Stimulated activated CD8-positive, alpha-beta memory T cell treated with anti-CD3 and anti-CD28 coated beads, Interleukin-12 subunit alpha, Interleukin-12 subunit beta, amount 100 ng/mL, for 4 hours (primary cell): ENCODE results near the gene KREMEN1.
A peak's percentile ranks its signal among the peaks of the same experiment; 100 is the strongest.
"Not testable (repeated sequence)": the region's sequence is repeated elsewhere in the genome, so short reads cannot be mapped to it uniquely, and the experiment has no call there.

Experiments used
- DNase-seq: peaks from one replicate; pipeline ENCODE4 v3.0.0-alpha.2; 2020; ENCODE audit warnings: low read depth

The KREMEN1 gene, protein sequence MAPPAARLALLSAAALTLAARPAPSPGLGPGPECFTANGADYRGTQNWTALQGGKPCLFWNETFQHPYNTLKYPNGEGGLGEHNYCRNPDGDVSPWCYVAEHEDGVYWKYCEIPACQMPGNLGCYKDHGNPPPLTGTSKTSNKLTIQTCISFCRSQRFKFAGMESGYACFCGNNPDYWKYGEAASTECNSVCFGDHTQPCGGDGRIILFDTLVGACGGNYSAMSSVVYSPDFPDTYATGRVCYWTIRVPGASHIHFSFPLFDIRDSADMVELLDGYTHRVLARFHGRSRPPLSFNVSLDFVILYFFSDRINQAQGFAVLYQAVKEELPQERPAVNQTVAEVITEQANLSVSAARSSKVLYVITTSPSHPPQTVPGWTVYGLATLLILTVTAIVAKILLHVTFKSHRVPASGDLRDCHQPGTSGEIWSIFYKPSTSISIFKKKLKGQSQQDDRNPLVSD

DNA sequence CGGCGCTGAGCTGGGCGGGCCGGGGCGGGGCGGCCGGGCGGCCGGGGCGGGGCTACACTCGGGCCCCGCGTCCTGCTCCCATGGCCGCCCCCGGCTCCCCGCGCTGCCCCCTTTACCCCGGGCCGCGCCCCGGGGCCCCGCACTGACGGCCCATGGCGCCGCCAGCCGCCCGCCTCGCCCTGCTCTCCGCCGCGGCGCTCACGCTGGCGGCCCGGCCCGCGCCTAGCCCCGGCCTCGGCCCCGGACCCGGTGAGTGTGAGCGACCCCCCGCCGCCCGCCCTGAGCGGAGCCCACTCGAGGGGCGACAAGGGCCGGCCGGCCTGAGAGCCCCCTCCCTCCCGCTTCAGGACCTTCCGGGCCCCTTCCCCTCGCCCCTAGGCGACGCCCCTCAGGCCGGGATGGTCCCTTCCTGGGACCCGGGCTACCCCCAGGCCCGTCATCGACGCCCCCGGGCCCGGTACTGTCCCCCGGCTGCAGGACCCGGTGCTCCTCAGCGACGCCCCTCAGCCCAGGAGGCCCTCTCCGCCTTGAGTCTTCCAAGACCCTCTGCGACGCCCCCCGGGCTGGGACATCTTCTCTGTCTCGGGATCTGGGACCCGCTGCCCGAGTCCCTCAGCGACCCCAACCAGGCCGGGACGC is at the start of gene KREMEN1:
Gene KREMEN1, plus strand, starts transcription at position 57 of the 639 bp plus-strand sequence. Its CDS starts 96 bp downstream, at position 153.
- DNase-seq: no peak

DNA sequence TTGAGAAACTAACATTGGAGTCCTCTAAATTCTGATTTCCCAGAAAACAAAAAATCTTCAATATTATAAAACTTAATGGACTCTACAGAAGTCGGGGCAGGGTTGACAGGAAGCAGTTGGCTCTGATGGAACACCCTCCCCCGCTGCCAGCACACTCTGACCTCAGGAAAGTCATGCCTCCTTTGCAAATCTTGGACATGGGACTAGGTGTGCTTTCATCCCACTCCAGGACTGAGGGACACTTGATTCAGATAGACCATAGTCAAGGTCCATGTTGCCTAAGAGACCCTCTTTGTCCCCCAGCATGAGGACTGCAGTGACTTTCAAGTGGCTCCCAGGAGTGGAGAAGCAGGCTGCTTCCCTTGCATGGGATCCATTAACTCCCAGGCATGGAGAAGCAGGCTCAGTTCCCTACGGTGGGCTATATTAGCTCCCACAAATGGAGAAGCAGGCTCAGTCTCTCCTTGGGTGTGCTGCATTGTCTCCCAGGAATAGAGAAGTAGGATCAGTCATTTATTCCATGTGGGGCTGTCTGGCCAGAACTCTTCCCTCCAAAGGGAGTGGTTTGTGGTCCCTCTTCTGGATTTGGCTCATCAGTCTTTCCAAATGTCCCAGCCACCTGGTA is 49.6 kb upstream of the KREMEN1 start:
- no peak for DNase-seq

DNA sequence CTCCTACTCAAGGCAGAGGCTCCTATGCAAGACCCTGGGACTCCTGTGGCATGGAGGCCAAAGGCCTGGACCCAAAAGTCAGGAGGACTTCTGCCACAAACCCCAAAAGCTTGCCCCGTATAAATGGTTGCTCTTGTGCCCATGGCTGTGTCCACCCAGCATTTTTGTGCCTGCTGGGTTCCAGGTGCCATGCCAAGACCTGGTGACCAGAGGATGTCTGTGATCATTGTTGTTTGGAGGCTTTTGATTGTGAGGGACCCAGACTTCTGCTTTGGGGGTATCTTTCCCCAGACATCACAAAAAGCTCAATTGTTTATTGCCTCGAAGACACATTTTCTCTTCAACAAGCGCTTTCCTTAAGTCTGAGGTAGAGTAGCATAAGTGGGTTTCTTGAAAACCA is 46.3 kb upstream of the KREMEN1 start:
- no peak for DNase-seq

DNA sequence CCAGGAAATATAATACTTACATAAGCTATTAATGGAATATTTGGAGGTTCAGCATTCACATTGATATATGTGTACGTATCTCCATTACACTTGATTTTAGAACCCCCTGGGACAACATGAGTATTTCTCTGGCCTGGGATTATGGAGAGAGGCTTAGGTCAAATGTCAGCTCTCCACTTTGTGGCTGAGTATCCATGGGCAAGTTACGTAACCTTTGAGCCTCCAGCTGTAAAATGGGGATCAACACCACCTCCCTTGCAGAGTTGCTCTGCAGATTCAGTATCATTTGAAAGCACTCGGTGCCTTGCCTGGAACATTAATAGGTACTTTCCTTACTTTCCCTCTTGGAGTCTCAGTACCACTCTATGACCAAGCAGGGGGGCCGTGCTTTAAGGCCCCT is 44.4 kb upstream of the KREMEN1 start:
- DNase-seq: no peak

DNA sequence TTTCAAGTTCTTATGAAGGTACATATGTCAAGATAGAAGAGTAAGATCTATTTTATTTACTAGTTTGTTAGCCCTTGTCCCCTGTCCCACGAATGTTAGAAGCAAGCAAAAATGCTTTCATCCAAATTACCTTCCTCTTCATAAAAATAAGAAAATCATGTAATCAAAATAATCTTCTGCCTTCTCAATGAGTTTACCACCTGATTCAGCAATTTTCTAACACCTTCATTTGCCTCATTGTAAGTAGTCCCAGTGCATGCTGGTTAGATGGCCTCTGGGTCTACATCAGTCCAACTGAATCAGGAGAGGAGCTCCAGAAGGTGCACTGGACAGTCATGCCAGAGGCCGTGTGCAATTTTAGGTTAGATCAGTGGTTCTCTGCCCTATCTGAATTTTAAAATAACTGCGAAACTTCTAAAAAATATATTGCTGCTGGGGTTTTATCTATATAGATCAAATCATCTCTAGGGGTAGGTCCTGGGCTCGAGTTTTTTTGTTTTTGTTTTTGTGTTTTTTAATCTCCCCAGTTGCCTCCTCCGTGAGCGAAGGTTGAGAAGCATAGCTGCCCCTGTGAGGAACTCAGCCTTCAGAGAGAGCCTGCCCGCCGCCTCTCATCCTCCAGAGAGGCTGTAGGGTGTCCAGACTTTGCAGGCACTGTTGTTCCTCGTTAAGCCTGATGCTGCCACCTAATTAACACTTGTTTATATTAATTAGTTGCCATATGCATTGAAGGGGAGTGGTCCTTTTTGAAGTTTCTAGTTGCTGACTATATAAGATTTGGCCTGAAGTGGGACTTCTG is 43.4 kb upstream of the KREMEN1 start:
- no peak for DNase-seq

DNA sequence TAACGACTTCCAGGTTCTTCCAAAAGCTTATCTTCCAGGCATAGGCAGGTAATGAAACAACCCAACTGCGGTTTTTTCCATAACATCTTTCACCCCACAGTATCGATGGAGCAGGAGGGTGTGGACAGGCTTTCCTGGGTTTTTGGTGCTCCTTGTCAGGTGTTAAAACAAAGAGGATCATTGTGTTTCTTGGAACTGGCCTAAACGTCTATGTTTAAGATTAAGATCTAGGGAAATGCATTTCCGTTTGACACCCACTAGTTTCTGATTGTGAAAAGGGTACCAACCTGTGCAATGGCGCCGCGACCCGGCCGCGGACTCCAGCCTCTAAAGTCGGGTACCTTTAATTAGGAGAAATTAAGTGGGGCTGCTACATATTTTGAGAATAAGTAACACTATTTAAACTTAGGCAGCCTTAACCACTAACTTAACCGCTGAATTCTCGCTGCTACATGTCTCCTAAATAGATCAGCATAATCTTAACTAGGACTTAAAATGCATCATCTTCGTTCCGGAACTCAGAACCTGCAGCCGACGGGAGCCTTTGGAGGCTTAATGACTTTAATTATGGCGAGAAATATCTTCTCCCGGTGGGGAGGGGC is 42.7 kb upstream of the KREMEN1 start:
- DNase-seq: no peak

DNA sequence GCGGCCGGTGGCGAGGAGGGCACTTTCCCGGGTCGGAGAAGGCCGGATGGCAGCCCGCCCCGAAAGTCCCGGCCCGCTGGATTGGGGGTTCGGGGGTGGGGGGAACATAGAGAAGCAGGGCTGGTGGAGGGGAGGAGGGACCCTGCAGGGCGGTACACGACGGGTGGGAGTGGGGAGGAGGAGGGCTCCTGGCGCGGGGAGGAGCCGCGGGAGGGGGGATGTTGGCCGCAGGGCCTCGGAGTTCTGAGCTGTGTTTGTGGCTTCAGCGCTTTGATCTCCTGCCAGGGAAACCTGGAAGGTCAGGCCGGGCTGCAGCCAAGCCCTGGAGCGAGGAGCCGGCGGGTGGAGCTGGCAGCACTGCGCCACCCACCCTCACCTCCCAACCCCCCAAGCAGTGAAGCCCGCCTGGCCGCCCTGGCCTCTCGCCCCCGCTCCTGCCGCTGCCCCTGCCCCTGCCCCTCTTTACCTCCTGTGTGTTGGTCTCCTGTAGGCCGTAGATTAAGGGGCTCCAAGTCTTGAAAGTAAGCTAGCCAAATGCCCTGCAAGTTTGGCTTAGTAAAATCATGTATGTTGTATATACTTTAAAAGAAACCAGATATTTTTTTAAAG is 42.1 kb upstream of the KREMEN1 start:
- no peak for DNase-seq

DNA sequence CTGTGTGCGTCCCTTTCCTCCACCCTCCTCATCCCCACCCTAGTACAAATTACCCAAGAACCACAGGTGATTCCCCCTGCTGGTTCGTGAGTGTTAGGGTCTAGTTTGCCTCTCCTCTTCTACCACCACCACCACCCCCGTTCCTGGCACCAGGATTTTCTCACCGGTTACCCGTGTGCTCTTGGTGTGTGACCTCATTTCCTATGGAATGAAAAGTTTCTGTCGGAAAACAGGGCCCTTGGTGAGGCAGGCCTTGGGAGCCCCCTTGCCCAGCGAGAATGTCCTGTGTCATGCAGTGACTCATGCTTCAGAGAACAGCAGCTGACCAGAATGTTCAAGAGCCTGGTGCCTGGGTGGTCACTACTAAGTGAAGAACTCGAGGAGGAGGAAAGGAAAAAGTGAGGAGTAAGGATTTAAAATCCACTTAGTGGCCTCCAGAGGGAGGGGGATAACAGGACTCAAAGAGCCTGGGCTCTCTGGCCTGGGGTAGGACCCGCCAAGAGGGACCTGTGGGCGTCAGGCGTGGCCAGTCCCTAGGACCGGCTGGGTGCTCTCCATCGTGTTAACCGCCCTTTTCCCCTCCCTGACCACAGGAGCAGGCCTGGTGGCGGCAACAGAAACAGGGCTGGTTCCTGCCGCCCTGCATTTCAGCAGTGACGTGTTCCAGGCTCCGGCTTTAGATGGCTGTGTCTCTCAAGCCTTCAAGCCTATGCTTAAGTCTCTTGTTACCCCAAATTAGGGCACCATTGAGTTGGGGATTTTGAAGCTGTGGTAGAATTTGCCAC is 41.4 kb upstream of the KREMEN1 start:
- no peak for DNase-seq

DNA sequence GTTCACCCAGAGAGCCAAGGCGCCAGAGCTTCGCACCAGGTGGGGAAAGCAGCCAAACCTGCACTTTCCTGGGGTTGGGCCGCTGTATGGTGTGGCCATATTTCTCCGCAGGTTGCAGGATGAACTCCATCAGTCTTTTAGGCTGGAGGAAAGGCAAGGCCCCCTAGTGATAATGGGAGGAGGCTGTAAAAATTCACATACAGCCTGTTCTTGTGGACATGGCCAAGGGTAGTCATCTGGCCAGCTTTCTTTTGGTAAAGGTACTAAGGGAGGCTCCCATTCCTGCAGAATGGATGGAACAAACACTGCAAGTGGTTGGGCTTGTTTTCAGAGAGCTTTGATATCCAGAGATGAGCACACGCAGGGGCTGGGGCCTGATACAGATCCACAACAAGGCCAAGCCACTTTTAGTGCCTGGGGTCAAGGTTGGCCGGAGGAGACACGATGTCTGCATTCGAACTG is 40.8 kb upstream of the KREMEN1 start:
- no peak for DNase-seq

DNA sequence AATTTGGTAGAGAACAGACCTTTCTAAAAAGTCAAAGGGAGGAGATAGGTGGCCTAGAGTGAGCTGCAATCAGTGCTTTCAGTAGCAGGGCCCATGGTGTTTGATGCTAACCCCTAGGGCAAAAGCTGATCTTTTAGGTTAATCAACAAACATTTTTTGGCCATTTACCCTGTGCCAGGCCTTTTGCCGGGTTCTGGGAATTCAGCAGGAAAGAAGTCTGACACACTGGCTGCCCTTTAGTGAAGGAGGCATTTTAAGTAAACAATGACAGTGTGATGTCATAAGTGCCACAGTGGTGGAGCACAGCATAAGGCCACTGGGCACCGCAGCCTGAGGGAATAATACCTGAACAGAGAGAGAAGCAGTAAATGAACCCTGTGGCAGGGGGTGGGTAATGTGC is 40.3 kb upstream of the KREMEN1 start:
- no peak for DNase-seq

DNA sequence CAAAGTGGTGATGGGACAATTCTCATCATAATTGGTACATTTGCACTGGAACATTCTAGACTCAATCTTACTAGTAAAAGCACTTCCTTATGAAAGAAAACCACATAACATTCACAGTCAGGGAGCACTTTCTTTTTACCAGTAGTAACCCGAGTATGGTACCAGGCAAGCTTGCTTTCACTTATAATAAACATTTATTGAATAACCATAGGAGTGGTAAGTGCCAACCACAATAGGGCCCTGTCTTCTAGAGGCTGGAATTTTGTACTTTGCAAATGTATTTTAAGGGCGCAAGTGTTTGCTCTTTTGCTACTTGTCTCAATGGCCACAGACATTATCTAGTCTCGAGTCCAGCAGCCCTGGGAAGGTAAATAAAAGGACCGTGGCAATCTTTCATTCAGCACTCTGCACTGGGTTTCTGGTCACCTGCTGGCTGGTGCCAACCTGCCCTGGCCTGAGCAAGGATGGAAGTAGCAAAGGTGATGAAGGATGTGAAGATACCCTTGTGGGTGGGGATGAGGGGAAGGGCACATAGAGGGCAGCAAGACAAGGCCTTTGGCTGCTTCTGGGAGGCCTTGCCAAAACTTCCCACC is 35.4 kb upstream of the KREMEN1 start:
- no peak for DNase-seq

DNA sequence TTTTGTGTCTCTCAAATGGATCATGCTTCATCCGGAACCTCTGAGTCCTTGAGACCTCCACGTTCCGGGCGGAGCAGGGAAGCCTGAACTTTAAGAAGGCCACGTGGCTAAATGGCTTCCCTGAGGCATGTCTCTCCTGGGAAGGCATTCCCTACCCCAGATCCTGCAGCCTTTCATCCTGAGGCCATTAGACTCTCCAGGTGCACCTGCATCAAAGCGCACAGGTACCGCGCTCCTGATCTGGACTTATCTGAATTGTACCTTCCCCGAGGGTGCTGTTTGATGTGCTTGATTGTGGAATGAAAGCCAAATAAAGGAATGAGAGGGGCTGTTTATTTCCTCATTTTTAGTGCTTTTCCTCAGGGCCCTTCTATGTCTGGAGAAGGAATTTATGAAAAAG is 33.7 kb upstream of the KREMEN1 start:
- no peak for DNase-seq

DNA sequence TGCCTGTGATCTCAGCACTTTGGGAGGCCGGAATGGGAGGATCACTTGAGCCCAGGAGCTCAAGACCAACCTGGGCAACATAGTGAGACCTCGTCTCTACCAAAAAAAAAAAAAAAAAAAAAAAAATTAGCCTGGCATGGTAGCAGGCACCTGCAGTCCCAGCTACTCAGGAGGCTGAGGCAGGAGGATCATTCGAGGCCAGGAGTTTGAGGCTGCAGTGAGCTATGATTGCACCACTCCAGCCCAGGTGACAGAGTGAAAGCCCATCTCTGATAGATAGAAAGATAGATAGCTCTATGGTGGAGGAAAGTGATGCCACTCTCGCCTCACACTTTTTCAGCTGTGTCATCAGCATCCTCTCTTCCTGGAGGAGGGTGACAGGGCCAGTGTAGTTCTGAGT is 33.2 kb upstream of the KREMEN1 start:
- DNase-seq: not testable (repeated sequence)

DNA sequence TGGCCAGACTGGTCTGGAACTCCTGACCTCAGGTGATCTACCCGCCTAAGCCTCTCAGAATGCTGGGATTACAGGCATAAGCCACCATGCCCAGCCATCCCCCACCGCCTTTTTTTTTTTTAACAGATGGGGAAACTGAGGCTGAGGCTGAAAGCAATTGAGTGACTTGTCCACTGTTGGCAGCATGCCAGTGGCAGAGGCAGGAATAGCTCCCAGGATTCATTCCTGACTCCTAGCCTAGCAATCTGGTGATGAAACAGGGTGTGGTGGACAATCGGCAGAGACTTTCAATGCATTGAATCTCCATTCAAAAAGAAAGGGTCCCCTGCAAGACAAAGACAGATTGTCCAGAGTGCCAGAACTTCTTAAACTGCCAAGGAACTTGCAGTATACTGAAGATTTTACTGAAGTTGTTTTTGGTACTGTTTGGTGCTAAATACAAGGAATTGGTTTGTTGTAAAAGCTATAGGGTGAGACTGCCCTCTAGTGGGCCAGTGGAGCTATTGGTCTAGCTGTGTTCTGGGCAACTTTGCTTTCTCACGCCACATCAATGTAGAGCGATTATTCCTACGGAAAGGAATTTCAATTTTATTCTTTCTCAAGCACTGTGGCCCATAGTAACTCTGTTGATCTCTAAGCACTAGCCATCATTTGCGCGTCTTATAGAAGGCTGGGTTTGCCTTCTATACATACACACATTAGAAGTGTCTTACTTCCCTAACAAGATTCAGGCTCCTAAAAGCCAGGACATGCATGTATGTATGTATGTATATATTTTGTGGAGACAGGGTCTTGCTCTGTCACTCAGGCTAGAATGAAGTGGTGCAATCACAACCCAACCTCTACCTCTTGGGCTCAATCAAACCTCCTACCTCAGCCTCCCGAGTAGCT is 32.2 kb upstream of the KREMEN1 start:
- peak; percentile 17 for DNase-seq

DNA sequence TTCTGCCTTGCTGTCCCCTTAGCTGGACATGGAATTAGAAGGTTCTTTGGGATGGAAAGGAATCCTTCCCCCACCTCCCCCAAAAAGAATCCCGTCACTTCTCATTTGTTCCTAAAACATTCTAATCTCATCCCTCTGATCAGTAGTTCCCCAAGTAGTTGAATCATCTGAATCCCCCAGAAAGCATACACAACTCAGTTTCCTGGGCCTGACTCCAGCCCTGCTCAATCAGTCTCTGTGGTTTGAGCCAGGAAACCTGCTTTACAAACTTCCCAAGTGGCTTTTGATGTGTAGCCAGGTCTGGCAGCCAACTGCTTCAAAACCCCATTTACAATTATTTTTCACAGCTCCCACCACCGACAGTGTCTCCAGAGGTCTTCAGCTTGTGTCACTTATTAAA is 31.4 kb upstream of the KREMEN1 start:
- no peak for DNase-seq

DNA sequence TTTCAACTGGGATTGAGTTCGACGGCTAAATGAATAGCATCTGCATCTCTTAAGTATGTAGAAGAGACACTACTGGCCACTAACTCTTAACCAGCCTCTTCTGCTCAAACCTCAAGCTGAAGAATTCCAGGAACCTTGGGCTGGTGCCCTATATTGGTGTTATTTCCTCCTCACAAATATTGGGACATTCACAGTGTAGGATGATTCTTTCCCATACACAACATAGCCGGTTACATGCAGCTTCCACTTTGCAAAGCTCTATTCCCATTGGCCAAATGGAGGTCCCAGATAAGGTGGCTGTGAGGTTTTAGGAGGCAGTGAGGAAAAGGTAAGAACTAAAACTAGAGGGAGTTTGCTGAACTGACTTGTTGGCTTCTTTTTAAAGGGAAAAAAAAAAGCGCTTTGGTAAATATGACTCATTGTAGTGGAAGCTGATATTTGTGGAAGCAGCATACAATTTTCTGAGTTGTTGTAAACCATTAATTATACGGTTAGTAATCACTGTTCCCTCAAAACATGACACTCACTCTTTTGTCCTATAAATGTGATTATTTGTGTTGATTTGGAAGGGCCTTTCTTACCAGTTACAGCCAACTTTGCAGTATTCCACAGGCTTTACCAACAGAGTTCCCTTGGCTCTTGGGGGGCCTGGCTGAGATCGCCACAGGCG is 28.8 kb upstream of the KREMEN1 start:
- no peak for DNase-seq

DNA sequence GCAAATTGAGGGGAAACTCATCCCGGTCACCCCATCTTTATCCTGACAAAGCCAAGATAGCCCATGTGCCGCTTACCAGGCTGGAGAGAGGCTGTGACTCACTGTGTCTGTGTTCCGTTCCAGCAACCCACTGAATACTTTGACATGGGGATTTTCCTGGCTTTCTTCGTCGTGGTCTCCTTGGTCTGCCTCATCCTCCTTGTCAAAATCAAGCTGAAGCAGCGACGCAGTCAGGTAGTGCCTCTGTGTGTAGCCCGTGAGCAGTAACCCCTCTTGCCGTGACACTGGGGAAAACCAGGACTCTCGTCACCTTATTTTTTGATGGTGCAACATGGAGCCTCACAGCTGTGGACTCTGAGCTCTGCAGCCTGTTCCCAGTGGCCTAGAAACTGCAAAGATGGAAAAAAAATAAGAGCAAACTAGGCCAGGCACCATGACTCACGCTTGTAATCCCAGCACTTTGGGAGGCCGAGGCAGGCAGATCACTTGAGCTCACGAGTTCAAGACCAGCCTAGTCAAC is 28.1 kb upstream of the KREMEN1 start:
- DNase-seq: no peak
